ENCODE results near the gene EMC9.

Gene EMC9

DNA sequence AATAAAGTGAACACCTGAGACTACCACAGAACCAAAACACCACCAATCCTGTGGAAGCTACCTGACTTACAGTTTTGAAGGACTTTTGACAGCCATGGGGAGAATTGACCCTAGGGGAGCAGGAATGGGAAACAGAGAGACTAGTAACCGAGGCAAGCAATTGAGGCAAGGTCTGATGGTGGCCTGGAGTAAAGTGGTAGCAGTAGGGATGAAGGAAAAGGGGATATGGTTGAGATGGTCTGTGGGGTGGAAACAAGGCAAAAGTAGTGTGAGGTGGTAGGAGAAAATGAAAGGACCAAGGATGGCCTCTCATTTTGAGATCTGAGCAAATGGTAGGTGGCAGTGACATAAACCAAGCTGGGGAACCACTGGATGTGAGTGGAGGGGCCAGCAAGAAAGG, 15.4 kb upstream of the EMC9 start:
- Histone ChIP-seq H3K9ac (ENCODE audit: low read length) (no peak overlapping the region), H3K27ac (ENCODE audit: low read depth, low read length) (no peak overlapping the region), H3K4ac (ENCODE audit: low read depth, low read length) (no peak overlapping the region), H4K5ac (ENCODE audit: low read length) (no peak overlapping the region), H3K36me3 (ENCODE audit: control insufficient read depth, insufficient read depth, low read length) (peaks cover 22% of the 10 kb centered on the region), H3K4me1 (ENCODE audit: control insufficient read depth, low read depth, low read length) (peaks cover 5% of the 10 kb centered on the region), H3K4me2 (ENCODE audit: low read length) (no peak overlapping the region), H3K27me3 (ENCODE audit: insufficient read depth, low read length, poor library complexity) (no peaks in the 10 kb centered on the region), H3K56ac (ENCODE audit: low read length) (no peak overlapping the region), H2BK5ac (ENCODE audit: low read length) (no peak overlapping the region), H2BK15ac (replicated peaks; ENCODE audit: low read depth) (no peak overlapping the region), H3K79me1 (ENCODE audit: low read length) (peaks cover under 1% of the 10 kb centered on the region), H3K79me2 (ENCODE audit: control insufficient read depth, insufficient read depth, low read length) (no peaks in the 10 kb centered on the region), H3K4me3 (ENCODE audit: low read length) (no peak overlapping the region), H3K18ac (ENCODE audit: low read length) (no peak overlapping the region), H2BK120ac (ENCODE audit: low read depth, low read length) (no peak overlapping the region), H2AK5ac (ENCODE audit: low read length) (no peak overlapping the region), H4K8ac (ENCODE audit: low read depth, low read length) (no peak overlapping the region), H3K23ac (ENCODE audit: low read length) (no peak overlapping the region)
- no peak for DNase-seq
- WGBS (ENCODE audit: extremely low coverage, insufficient coverage, low lambda C conversion rate): no CpG with 5 or more reads among the region's 1 CpG

DNA sequence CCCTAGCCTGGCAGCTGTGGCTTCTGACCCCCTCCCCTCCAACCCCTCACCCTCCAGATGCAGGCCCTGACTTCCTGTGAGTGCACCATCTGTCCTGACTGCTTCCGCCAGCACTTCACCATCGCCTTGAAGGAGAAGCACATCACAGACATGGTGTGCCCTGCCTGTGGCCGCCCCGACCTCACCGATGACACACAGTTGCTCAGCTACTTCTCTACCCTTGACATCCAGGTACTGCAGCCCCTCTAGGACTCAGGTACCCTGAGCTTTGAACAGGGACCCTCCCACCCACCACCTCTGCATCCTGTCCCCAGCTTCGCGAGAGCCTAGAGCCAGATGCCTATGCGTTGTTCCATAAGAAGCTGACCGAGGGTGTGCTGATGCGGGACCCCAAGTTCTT, 13.7 kb upstream of the EMC9 start:
- H3K36me3 ChIP-seq (ENCODE audit: control insufficient read depth, insufficient read depth, low read length): peaks cover 31% of the 10 kb centered on the region
- DNase-seq: no peak

GRCh38 chr14:24151404-24152080, 10.2 kb upstream of the EMC9 start:
- Histone ChIP-seq H2BK15ac (replicated peaks; ENCODE audit: low read depth) (no peak overlapping the region), H3K79me2 (ENCODE audit: control insufficient read depth, insufficient read depth, low read length) (peaks cover 16% of the 10 kb centered on the region), H3K36me3 (ENCODE audit: control insufficient read depth, insufficient read depth, low read length) (peaks cover 20% of the 10 kb centered on the region), H2BK120ac (ENCODE audit: low read depth, low read length) (no peak overlapping the region), H3K18ac (ENCODE audit: low read length) (no peak overlapping the region), H3K9ac (ENCODE audit: low read length) (no peak overlapping the region), H3K4me1 (ENCODE audit: control insufficient read depth, low read depth, low read length) (peaks cover 3% of the 10 kb centered on the region), H2AK5ac (ENCODE audit: low read length) (no peak overlapping the region), H3K4ac (ENCODE audit: low read depth, low read length) (no peak overlapping the region), H3K27ac (ENCODE audit: low read depth, low read length) (no peak overlapping the region), H2BK5ac (ENCODE audit: low read length) (no peak overlapping the region), H3K23ac (ENCODE audit: low read length) (no peak overlapping the region), H3K79me1 (ENCODE audit: low read length) (peaks cover 16% of the 10 kb centered on the region), H3K4me3 (ENCODE audit: low read length) (no peak overlapping the region), H3K27me3 (ENCODE audit: insufficient read depth, low read length, poor library complexity) (no peaks in the 10 kb centered on the region), H4K8ac (ENCODE audit: low read depth, low read length) (no peak overlapping the region), H3K4me2 (ENCODE audit: low read length) (no peak overlapping the region), H4K5ac (ENCODE audit: low read length) (no peak overlapping the region), H3K56ac (ENCODE audit: low read length) (no peak overlapping the region)
- DNase-seq: no peak
- WGBS (ENCODE audit: extremely low coverage, insufficient coverage, low lambda C conversion rate): no CpG with 5 or more reads among the region's 16 CpGs

More for the DNA sequence above, 13.7 kb upstream of the EMC9 start:
- WGBS (ENCODE audit: extremely low coverage, insufficient coverage, low lambda C conversion rate): no CpG with 5 or more reads among the region's 10 CpGs
- peaks cover 1% of the 10 kb centered on the region for H3K79me1 ChIP-seq (ENCODE audit: low read length)
- H2BK120ac ChIP-seq (ENCODE audit: low read depth, low read length): no peak overlapping the region
- no peak overlapping the region for H3K23ac ChIP-seq (ENCODE audit: low read length)
- no peak overlapping the region for H2AK5ac ChIP-seq (ENCODE audit: low read length)
- H3K27ac ChIP-seq (ENCODE audit: low read depth, low read length): no peak overlapping the region
- H2BK15ac ChIP-seq (replicated peaks; ENCODE audit: low read depth): no peak overlapping the region
- no peak overlapping the region for H4K5ac ChIP-seq (ENCODE audit: low read length)
- H3K27me3 ChIP-seq (ENCODE audit: insufficient read depth, low read length, poor library complexity): no peaks in the 10 kb centered on the region
- H3K4me3 ChIP-seq (ENCODE audit: low read length): no peak overlapping the region
- H3K79me2 ChIP-seq (ENCODE audit: control insufficient read depth, insufficient read depth, low read length): no peaks in the 10 kb centered on the region
- no peak overlapping the region for H3K56ac ChIP-seq (ENCODE audit: low read length)
- H3K9ac ChIP-seq (ENCODE audit: low read length): no peak overlapping the region
- H2BK5ac ChIP-seq (ENCODE audit: low read length): no peak overlapping the region
- no peak overlapping the region for H3K4ac ChIP-seq (ENCODE audit: low read depth, low read length)
- no peak overlapping the region for H4K8ac ChIP-seq (ENCODE audit: low read depth, low read length)
- no peaks in the 10 kb centered on the region for H3K4me1 ChIP-seq (ENCODE audit: control insufficient read depth, low read depth, low read length)
- H3K4me2 ChIP-seq (ENCODE audit: low read length): no peak overlapping the region
- no peak overlapping the region for H3K18ac ChIP-seq (ENCODE audit: low read length)

- Histone ChIP-seq H3K79me2 (ENCODE audit: control insufficient read depth, insufficient read depth, low read length) (peaks cover 16% of the 10 kb centered on the region), H3K4me1 (ENCODE audit: control insufficient read depth, low read depth, low read length) (peaks cover 3% of the 10 kb centered on the region), H3K4me3 (ENCODE audit: low read length) (no peak overlapping the region), H4K5ac (ENCODE audit: low read length) (no peak overlapping the region), H2BK120ac (ENCODE audit: low read depth, low read length) (no peak overlapping the region), H3K9ac (ENCODE audit: low read length) (no peak overlapping the region), H2BK5ac (ENCODE audit: low read length) (no peak overlapping the region), H3K36me3 (ENCODE audit: control insufficient read depth, insufficient read depth, low read length) (peaks cover 19% of the 10 kb centered on the region), H3K18ac (ENCODE audit: low read length) (no peak overlapping the region), H3K4me2 (ENCODE audit: low read length) (no peak overlapping the region), H3K56ac (ENCODE audit: low read length) (no peak overlapping the region), H2BK15ac (replicated peaks; ENCODE audit: low read depth) (no peak overlapping the region), H3K79me1 (ENCODE audit: low read length) (peaks cover 16% of the 10 kb centered on the region), H3K23ac (ENCODE audit: low read length) (no peak overlapping the region), H4K8ac (ENCODE audit: low read depth, low read length) (no peak overlapping the region), H3K27ac (ENCODE audit: low read depth, low read length) (no peak overlapping the region), H3K27me3 (ENCODE audit: insufficient read depth, low read length, poor library complexity) (no peaks in the 10 kb centered on the region), H3K4ac (ENCODE audit: low read depth, low read length) (no peak overlapping the region), H2AK5ac (ENCODE audit: low read length) (no peak overlapping the region)
- no peak for DNase-seq
- WGBS (ENCODE audit: extremely low coverage, insufficient coverage, low lambda C conversion rate): no CpG with 5 or more reads among the region's 9 CpGs
Observed at GRCh38 chr14:24150993-24151392, 9.6 kb upstream of the EMC9 start.

DNA sequence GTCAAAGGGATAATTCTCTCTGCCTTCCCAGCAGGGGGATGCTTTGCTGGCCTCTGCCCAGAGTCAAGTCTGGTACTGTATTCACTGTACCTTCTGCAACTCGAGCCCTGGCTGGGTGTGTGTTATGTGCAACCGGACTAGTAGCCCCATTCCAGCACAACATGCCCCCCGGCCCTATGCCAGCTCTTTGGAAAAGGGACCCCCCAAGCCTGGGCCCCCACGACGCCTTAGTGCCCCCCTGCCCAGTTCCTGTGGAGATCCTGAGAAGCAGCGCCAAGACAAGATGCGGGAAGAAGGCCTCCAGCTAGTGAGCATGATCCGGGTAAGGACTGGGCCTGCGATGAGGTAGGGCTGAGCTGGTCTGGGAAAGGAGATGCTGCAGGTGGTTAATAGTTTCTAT, 9.2 kb upstream of the EMC9 start:
- no peak overlapping the region for H4K5ac ChIP-seq (ENCODE audit: low read length)
- peaks cover 16% of the 10 kb centered on the region for H3K79me2 ChIP-seq (ENCODE audit: control insufficient read depth, insufficient read depth, low read length)
- no peak overlapping the region for H2AK5ac ChIP-seq (ENCODE audit: low read length)
- H3K4me3 ChIP-seq (ENCODE audit: low read length): no peak overlapping the region
- H4K8ac ChIP-seq (ENCODE audit: low read depth, low read length): no peak overlapping the region
- no peak overlapping the region for H3K27ac ChIP-seq (ENCODE audit: low read depth, low read length)
- H3K36me3 ChIP-seq (ENCODE audit: control insufficient read depth, insufficient read depth, low read length): peaks cover 16% of the 10 kb centered on the region
- H3K79me1 ChIP-seq (ENCODE audit: low read length): peaks cover 18% of the 10 kb centered on the region
- no peak overlapping the region for H3K4ac ChIP-seq (ENCODE audit: low read depth, low read length)
- H2BK5ac ChIP-seq (ENCODE audit: low read length): no peak overlapping the region
- no peak overlapping the region for H3K9ac ChIP-seq (ENCODE audit: low read length)
- H3K23ac ChIP-seq (ENCODE audit: low read length): no peak overlapping the region
- peaks cover 8% of the 10 kb centered on the region for H3K4me1 ChIP-seq (ENCODE audit: control insufficient read depth, low read depth, low read length)
- H3K27me3 ChIP-seq (ENCODE audit: insufficient read depth, low read length, poor library complexity): no peaks in the 10 kb centered on the region
- H3K4me2 ChIP-seq (ENCODE audit: low read length): no peak overlapping the region
- no peak overlapping the region for H3K56ac ChIP-seq (ENCODE audit: low read length)
- H2BK15ac ChIP-seq (replicated peaks; ENCODE audit: low read depth): no peak overlapping the region
- no peak for DNase-seq
- H2BK120ac ChIP-seq (ENCODE audit: low read depth, low read length): no peak overlapping the region
- WGBS (ENCODE audit: extremely low coverage, insufficient coverage, low lambda C conversion rate): no CpG with 5 or more reads among the region's 9 CpGs
- H3K18ac ChIP-seq (ENCODE audit: low read length): no peak overlapping the region

GRCh38 chr14:24150061-24150460, 8.7 kb upstream of the EMC9 start:
- no peak overlapping the region for H3K9ac ChIP-seq (ENCODE audit: low read length)
- H4K8ac ChIP-seq (ENCODE audit: low read depth, low read length): no peak overlapping the region
- peaks cover 8% of the 10 kb centered on the region for H3K4me1 ChIP-seq (ENCODE audit: control insufficient read depth, low read depth, low read length)
- no peak overlapping the region for H3K4ac ChIP-seq (ENCODE audit: low read depth, low read length)
- H3K4me3 ChIP-seq (ENCODE audit: low read length): no peak overlapping the region
- no peak overlapping the region for H2BK5ac ChIP-seq (ENCODE audit: low read length)
- no CpG with 5 or more reads among the region's 9 CpGs for WGBS (ENCODE audit: extremely low coverage, insufficient coverage, low lambda C conversion rate)
- no peak overlapping the region for H2BK15ac ChIP-seq (replicated peaks; ENCODE audit: low read depth)
- DNase-seq: no peak
- H3K79me2 ChIP-seq (ENCODE audit: control insufficient read depth, insufficient read depth, low read length): peaks cover 16% of the 10 kb centered on the region
- no peak overlapping the region for H4K5ac ChIP-seq (ENCODE audit: low read length)
- no peak overlapping the region for H2AK5ac ChIP-seq (ENCODE audit: low read length)
- H3K27me3 ChIP-seq (ENCODE audit: insufficient read depth, low read length, poor library complexity): no peaks in the 10 kb centered on the region
- no peak overlapping the region for H2BK120ac ChIP-seq (ENCODE audit: low read depth, low read length)
- no peak overlapping the region for H3K23ac ChIP-seq (ENCODE audit: low read length)
- no peak overlapping the region for H3K4me2 ChIP-seq (ENCODE audit: low read length)
- H3K18ac ChIP-seq (ENCODE audit: low read length): no peak overlapping the region
- peaks cover 12% of the 10 kb centered on the region for H3K36me3 ChIP-seq (ENCODE audit: control insufficient read depth, insufficient read depth, low read length)
- no peak overlapping the region for H3K27ac ChIP-seq (ENCODE audit: low read depth, low read length)
- peaks cover 20% of the 10 kb centered on the region for H3K79me1 ChIP-seq (ENCODE audit: low read length)
- H3K56ac ChIP-seq (ENCODE audit: low read length): no peak overlapping the region

Data from mesendoderm (in vitro differentiated cells).